GM10266 (cell line): ENCODE measurements around the gene RABGGTA.

Source experiments
- DNase-seq: peaks from one replicate; pipeline ENCODE4 v3.0.0; 2012; ENCODE audit errors: extremely low spot score
- CTCF ChIP-seq: IDR thresholded peaks from 2 replicates; pipeline ENCODE4 v1.5.1; 2012; ENCODE audit warnings: mild to moderate bottlenecking, low read depth; ENCODE audit not compliant: control insufficient read depth, insufficient read depth; ENCODE audit errors: missing control alignments

RABGGTA gene

GRCh38 chr14:24313913-24314312, 42.5 kb upstream of the RABGGTA start:
- no peak for TF ChIP-seq CTCF
- DNase-seq = no peak

GRCh38 chr14:24312736-24313507, 41.5 kb upstream of the RABGGTA start:
- no peak for DNase-seq
- no peak for TF ChIP-seq CTCF

- no peak for DNase-seq
- no peak for TF ChIP-seq CTCF
Observed at GRCh38 chr14:24311837-24312615, 40.6 kb upstream of the RABGGTA start.

- peak; percentile 81 for DNase-seq
- TF ChIP-seq CTCF = peak; percentile 67
Observed at GRCh38 chr14:24310646-24311604, 39.5 kb upstream of the RABGGTA start, which contains the start of gene LTB4R. Gene LTB4R (plus strand): TSS chr14:24311502. CDS start chr14:24315652, 4,150 bp downstream.

- no peak for TF ChIP-seq CTCF
- DNase-seq = no peak
Observed at GRCh38 chr14:24310265-24310645, 38.9 kb upstream of the RABGGTA start.

GRCh38 chr14:24309538-24310264, 38.3 kb upstream of the RABGGTA start, which contains the start of gene LTB4R2:
Gene LTB4R2 (plus strand): TSS chr14:24310140. CDS start chr14:24310665, 525 bp downstream.
- no peak for TF ChIP-seq CTCF
- no peak for DNase-seq
